Measurements from ENCODE around the gene XRCC4. TPM values are rescaled to one million over a fixed set of nuclear protein-coding genes. Genes with fewer than 3 reads are reported as not detected.

XRCC4 gene
- total RNA-seq, 1 experiment from 2014 or later: 10.8 TPM

GRCh38 chr5:83048277-83048676, 29.1 kb upstream of the XRCC4 start:
- H3K27ac Mint-ChIP-seq: no peak overlapping the region
- Histone ChIP-seq H4K20me1 (ENCODE audit: control insufficient read depth, insufficient read depth, insufficient read length) (no peaks in the 10 kb centered on the region), H3K23ac (ENCODE audit: insufficient read length, low read depth, low read length) (no peak overlapping the region), H2AFZ (ENCODE audit: low read length) (no peak overlapping the region), H3K27ac (ENCODE audit: insufficient read length, low read depth, low read length) (no peak overlapping the region), H3K14ac (ENCODE audit: insufficient read depth, low read length) (no peak overlapping the region), H3T11ph (ENCODE audit: low read length) (no peak overlapping the region), H3K4me1 (ENCODE audit: insufficient read depth, low read length) (no peaks in the 10 kb centered on the region), H3K9ac (ENCODE audit: extremely low read depth, insufficient read length, low read length) (no peak overlapping the region), H4K8ac (replicated peaks; ENCODE audit: insufficient read length, low read depth, low read length) (no peak overlapping the region), H2BK12ac (ENCODE audit: insufficient read length, low read depth, low read length) (no peak overlapping the region), H2BK20ac (ENCODE audit: low read depth, low read length, poor library complexity, severe bottlenecking) (no peak overlapping the region), H2BK5ac (ENCODE audit: insufficient read length, low read length) (no peak overlapping the region), H2BK120ac (ENCODE audit: low read depth, low read length, poor library complexity, severe bottlenecking) (no peak overlapping the region), H3K4me2 (ENCODE audit: insufficient read depth, insufficient read length, low read length) (no peak overlapping the region), H3K4ac (ENCODE audit: low read depth, low read length) (no peak overlapping the region), H2BK15ac (ENCODE audit: low read depth, low read length) (no peak overlapping the region), H2AK5ac (ENCODE audit: insufficient read length, low read length) (no peak overlapping the region), H3K18ac (ENCODE audit: insufficient read length, low read depth, low read length) (no peak overlapping the region), H3K27me3 (ENCODE audit: insufficient read depth, low read length) (no peaks in the 10 kb centered on the region), H3K9me3 (ENCODE audit: control insufficient read depth, low read depth, low read length) (no peaks in the 10 kb centered on the region), H3K56ac (ENCODE audit: insufficient read length, low read depth, low read length) (no peak overlapping the region), H4K91ac (ENCODE audit: insufficient read length, low read depth, low read length) (no peak overlapping the region), H4K5ac (ENCODE audit: insufficient read length, low read depth, low read length) (no peak overlapping the region), H3K79me1 (ENCODE audit: insufficient read depth, low read depth, low read length, poor library complexity, severe bottlenecking) (no peaks in the 10 kb centered on the region), H3K23me2 (ENCODE audit: insufficient read length, low read depth, low read length, poor library complexity, severe bottlenecking) (no peaks in the 10 kb centered on the region), H3K79me2 (ENCODE audit: insufficient read depth, low read length) (no peaks in the 10 kb centered on the region)
- no CpG with 5 or more reads among the region's 3 CpGs for WGBS (ENCODE audit: extremely low coverage, insufficient read length, low lambda C conversion rate)
- H3K9me3 Mint-ChIP-seq: no peaks in the 10 kb centered on the region
- H3K4me1 Mint-ChIP-seq: peaks cover 3 to 4% of the 10 kb centered on the region in 2 experiments; a peak in 2 of 4 replicates
- peaks cover 3 to 8% (median 5%) of the 10 kb centered on the region in 3 experiments; a peak in 5 of 7 replicates for H3K36me3 Mint-ChIP-seq (ENCODE audit: insufficient read depth in 1 of 3, low read depth in 3 of 3)
- no peak for TF ChIP-seq CTCF (conservative IDR thresholded peaks at IDR 0.05)
- no peaks in the 10 kb centered on the region for H3K27me3 Mint-ChIP-seq (ENCODE audit: low read depth)
- DNase-seq: no peak
- no peak overlapping the region for H3K4me3 Mint-ChIP-seq
